Islet of Langerhans (tissue), 1 donor: ENCODE measurements around the gene NKAIN2.
"Not testable (repeated sequence)": the region's sequence is repeated elsewhere in the genome, so short reads cannot be mapped to it uniquely, and the experiment has no call there.

ENCODE experiments used
- FAIRE-seq: peaks from one replicate; lab custom pipeline; 2011; peaks lifted over from hg19 to GRCh38; lab: Jason Lieb, UNC

The NKAIN2 gene

DNA sequence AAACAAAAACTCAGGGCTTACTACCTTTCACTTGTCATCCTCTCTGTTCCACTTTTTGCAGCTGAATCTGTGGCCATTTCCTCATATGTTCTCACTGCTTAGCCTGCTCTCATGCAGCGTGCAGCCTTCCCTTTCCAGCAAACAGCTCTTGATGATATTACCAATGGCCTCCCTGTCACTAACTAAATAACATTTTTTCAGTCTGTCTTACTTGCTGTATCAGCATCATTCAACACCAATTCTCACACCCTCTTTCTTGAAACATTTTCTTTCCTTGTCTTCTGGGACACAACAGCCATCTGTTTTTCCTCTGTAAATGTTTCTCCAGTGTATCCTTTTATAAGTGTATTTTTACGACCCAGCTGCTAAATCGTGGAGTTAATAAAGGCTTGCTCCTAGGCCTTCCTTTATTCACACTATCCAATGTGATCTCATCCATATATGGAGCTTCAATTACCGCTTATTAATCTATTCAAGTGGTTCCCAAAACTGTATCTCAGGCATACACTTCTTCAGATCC lies 634.9 kb downstream of the NKAIN2 start:
- FAIRE-seq: no peak

GRCh38 chr6:124441450-124441849 lies 637.8 kb downstream of the NKAIN2 start:
- FAIRE-seq: no peak

GRCh38 chr6:124443541-124443940 lies 639.9 kb downstream of the NKAIN2 start:
- no peak for FAIRE-seq

GRCh38 chr6:124445581-124445980 lies 641.9 kb downstream of the NKAIN2 start:
- FAIRE-seq: no peak

DNA sequence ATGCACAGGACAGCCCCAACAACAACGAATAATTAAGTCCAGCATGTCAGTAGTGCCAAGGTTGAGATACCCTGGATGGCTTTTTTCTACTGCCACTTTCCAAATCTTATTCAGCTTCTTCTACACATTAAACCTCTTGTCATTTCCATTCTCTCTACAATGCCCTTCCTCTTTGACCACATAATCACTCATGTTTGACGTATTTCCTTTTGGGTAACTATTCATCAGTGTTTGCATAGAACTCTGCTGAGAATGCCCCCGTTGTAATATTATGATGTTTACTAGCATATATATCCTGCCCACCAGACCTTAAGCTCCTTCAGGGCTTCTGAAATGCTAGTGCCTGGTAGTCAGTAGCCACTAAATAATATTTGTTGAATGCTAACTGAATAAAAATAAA lies 643.3 kb downstream of the NKAIN2 start:
- no peak for FAIRE-seq

DNA sequence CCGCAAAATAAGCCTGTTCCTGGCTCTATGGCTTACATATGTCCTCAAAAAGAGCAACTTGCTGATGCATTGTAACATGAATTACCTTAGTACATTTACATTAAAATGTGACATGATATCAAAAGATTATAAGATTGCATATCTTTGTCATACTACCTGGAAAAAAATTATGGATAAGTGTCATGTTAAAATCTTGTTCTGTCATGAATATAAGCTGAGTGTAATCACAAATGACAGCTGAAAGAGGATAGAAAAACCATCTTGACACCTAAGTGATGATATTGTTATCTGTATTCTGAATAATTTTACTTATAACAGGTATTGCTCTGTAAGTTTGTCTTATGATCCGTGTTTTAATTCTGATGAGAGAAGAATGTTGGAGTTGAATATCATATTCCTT lies 655.6 kb downstream of the NKAIN2 start:
- FAIRE-seq: no peak

GRCh38 chr6:124462750-124463149 lies 659.1 kb downstream of the NKAIN2 start:
- FAIRE-seq: no peak

DNA sequence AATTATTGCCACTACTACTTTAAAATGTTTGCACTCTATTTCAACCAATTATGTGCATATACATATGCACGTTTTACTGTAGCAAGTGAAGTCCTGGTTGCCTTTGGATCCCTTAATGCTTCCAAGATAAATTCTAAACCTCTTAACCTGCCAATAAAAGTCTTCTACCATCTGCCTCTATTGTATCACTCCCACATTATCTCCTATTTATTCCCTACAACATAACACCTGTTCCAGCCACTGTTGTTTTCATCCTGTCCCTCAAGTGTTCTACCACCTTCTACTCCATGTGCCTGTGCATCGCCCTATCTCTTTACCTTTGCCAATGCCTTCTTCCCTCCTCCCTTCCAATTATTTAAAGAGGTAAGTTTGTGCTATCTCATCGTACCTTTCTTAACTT lies 659.6 kb downstream of the NKAIN2 start:
- FAIRE-seq: no peak

GRCh38 chr6:124464600-124464999 lies 660.9 kb downstream of the NKAIN2 start:
- FAIRE-seq: not testable (repeated sequence)

GRCh38 chr6:124466949-124467348 lies 663.3 kb downstream of the NKAIN2 start:
- no peak for FAIRE-seq

- no peak for FAIRE-seq
Observed at GRCh38 chr6:124467366-124467765, 663.7 kb downstream of the NKAIN2 start.

DNA sequence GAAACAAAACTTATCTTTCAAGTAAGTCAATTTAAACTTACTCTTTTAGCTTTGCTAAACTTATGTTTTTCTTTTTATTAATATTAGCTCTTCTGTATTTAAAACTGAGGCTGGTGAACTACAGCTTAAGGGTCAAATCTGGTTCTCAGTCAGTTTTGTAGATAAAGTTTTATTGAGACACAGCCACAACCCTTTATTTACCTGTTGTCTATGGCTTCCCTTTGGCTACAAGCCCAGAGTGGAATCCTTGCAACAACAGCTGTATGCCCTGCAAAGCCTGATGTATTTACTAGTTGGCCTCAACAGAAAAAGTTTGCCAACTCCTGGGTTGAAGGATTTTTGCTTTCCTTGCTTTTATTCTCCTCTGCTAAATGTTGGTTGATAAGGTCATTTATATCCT lies 667.1 kb downstream of the NKAIN2 start:
- FAIRE-seq: no peak

DNA sequence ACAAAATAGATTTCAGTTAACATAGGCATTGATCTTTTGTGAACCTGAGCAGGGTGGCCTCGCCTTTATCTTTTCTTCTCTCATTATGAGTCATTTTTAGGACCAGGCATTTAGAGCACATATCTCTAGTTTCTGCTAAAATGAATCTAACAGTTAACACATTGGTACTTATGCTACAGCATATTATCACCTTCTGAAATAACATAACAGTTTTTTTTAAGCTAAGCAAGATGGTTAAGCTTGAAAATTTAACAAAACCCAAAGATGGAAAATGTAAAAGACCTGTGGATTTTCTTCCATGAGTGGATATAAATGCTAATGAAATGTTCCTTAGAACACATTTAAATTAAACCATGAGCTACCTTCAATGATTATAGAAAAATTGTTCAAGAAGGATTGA lies 671.5 kb downstream of the NKAIN2 start:
- FAIRE-seq: no peak

DNA sequence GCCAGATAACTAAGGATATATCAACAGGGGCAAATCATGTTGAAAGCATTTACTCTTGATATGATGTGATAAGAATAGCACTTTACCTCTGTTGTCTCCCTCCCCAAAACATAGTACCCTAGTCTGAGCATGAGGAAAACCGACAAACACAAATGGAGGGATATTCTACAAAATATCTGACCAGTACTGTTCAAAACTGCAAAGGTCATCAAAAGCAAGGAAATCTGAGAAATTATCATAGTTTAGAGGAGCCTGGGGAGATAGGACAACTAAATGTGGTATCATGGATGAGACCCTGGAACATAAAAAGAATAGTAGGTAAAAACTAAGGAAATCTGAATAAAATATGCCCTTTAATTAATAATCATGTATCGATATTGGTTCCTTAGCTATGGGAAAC lies 675.2 kb downstream of the NKAIN2 start:
- FAIRE-seq: no peak

GRCh38 chr6:124479991-124480430 lies 676.3 kb downstream of the NKAIN2 start:
- FAIRE-seq: no peak

DNA sequence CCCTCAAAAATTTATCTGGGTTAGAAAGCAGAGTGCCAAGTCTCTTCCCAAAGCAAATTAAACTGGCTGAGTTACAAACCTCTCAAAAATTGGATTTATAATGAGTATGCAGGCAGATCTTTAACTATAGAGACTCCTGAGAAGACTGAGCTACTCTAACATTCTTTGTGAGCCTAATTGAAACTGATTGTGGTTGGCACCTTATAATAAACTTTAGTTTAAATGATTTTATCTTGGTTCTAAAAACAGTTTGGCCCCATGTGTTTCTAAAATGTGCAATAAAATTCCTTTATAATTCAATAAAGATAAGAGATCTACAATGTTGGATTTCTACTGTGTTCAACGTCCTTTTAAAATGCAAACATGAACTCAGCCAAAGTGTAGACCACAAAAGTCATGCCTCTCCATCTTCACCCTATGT lies 678.4 kb downstream of the NKAIN2 start:
- no peak for FAIRE-seq

GRCh38 chr6:124487623-124488431 lies 684.2 kb downstream of the NKAIN2 start:
- FAIRE-seq: no peak

DNA sequence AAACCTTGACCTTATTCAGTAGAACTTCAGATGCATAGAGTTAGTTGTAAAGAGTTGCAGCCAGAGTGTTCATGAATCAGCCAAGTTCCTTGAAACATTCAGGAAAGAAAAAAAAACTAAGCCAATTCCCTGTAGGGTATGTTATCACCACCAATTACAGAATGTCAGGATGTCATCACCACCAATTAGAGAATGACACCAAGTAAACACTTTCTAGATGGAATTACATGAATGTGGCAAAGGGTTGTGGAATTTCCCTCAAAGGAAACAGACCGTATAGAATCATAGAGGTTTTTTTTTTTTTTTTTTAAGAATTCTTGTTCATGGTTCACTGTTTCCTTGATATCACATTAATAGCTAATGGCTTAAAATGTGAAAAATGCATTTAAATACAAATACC lies 686.5 kb downstream of the NKAIN2 start:
- no peak for FAIRE-seq

- FAIRE-seq: peak; percentile 5
Observed at GRCh38 chr6:124493259-124493658, 689.6 kb downstream of the NKAIN2 start.

DNA sequence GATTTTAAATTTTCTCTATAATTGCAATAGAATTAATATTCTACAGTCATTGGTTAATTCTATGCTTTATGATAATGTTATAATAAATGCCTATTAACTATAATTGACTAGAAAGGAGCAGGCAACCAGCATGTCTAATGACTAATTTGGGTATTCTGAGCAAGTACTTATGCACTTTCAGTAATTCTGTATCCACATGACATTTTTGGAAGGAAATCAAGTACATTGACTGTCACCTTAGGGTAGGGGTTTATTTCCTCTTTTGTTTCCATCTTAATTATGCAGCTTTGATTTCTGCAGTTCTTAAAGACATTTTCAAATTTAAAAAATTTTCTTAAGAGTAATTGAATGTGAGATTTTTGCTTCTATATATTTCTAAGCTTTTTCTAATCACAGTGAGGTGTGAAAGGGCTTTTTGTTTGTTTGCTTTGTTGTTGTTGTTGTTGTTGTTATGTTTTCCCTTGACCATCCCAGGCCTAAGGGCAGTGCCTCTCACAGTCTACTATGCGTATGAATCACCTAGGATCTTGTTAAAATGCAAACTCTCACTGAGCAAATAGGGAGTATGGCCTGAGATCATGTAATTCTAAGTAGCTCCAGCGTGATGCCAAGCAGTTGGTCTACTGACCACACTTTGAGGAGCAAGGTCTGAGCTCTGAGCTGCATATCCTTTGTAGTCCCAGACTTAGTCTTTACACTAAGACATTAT lies 691.4 kb downstream of the NKAIN2 start:
- no peak for FAIRE-seq

- FAIRE-seq: no peak
Observed at GRCh38 chr6:124495665-124496190, 692.1 kb downstream of the NKAIN2 start.

GRCh38 chr6:124496334-124496733 lies 692.7 kb downstream of the NKAIN2 start:
- FAIRE-seq: no peak

DNA sequence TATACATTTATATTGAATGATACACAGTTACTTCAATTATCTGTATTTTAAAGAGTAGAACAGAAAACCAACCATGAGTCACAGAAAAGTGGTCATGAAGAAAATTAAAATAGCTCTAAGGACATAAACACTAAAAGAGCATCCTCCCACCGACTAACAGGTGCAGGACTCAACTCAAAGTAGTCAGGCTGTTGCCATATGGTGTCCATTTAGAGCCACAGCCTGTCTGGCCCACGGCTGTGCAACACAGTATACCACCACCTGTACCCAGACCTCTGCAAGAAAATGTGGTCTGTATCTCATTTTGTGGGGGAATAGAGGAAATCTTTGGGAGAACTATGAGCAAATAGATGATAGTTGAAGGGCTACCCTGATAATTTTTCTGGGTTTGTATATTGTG lies 708.8 kb downstream of the NKAIN2 start:
- FAIRE-seq: no peak
